AG09319 (cell line): ENCODE data around the gene HAPLN3.
"Not testable (repeated sequence)": the region's sequence is repeated elsewhere in the genome, so short reads cannot be mapped to it uniquely, and the experiment has no call there.

Source experiments
- DNase-seq: peaks from one replicate; pipeline ENCODE4 v3.0.0-alpha.2; 2010; ENCODE audit warnings: low read depth; ENCODE audit errors: extremely low read depth
- TF ChIP-seq, protein P1 (sequence below): IDR thresholded peaks from 2 replicates; pipeline ENCODE4 v1.5.1; 2011; ENCODE audit warnings: low read depth, mild to moderate bottlenecking, inconsistent platforms, low read length, moderate library complexity

HAPLN3 gene

DNA sequence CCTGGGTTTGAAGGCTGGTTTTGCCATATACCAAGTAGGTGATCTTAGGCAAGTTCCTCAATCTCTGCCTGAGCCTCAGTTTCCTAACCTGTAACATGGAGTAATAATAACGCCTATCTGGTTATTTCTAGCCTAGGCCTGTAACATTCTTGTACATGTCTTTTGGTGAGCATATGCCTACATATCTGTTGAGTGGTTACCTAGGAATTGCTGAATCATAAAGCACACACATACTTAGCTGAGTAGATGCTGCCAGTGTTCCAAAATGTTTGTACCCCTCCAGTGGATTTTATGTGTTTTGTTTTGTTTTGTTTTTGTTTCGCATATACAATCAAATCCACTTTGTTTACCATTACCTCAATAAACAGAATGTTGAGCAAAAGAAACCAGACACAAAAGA is 35.2 kb upstream of the HAPLN3 start:
- TF ChIP-seq, protein P1, sequence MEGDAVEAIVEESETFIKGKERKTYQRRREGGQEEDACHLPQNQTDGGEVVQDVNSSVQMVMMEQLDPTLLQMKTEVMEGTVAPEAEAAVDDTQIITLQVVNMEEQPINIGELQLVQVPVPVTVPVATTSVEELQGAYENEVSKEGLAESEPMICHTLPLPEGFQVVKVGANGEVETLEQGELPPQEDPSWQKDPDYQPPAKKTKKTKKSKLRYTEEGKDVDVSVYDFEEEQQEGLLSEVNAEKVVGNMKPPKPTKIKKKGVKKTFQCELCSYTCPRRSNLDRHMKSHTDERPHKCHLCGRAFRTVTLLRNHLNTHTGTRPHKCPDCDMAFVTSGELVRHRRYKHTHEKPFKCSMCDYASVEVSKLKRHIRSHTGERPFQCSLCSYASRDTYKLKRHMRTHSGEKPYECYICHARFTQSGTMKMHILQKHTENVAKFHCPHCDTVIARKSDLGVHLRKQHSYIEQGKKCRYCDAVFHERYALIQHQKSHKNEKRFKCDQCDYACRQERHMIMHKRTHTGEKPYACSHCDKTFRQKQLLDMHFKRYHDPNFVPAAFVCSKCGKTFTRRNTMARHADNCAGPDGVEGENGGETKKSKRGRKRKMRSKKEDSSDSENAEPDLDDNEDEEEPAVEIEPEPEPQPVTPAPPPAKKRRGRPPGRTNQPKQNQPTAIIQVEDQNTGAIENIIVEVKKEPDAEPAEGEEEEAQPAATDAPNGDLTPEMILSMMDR: no peak
- no peak for DNase-seq

DNA sequence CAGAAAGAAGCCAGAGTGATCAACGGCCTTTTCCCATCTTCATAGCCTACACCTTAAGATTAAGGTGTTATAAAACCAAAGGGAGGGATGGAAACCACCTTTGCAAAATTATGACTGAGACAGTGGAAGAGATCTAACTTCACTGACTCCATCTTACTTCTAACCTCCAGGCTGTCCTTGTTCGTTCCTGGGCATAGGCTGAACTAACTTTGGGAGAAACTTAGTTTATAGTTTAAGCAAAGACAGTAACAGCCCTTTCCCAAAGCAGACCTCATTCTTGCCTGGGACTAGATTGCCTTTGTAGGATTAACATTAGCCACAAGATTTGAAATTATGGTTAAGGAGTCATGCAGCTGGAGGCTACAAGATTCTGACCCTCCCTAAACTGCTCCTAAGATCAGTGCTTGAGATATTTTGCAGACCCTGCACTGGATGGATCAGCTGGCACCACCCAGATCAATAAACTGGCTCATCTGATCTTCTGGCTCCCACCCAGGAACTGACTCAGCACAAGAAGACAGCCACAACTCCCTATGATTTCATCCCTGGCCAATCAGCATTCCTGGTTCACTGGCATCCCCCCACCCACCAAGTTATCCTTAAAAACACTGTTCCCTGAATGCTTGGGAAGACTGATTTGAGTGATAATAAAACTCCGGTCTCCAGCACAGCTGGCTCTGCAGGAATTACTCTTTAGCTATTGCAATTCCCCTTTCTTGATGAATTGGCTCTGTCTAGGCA is 34.2 kb upstream of the HAPLN3 start:
- not testable (repeated sequence) for DNase-seq

DNA sequence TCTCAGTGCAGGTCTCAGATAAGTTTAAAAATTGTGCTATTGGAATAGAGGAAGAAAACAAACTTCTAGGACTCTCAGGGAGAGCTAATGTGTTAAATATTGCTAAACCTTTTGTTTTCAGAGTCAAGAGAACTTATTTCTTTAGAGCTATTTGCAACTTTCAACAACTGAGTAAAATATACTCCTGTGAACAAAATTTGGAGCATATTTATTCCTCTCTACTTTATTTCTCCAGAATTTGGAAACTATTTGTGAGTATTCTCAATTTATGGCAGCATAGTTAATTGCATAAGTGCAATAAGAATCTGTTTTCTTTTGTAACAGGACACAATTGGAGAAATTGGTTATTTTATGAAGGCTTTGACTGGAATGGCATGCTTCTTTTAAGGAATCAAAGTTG is 32.8 kb upstream of the HAPLN3 start:
- not testable (repeated sequence) for DNase-seq

DNA sequence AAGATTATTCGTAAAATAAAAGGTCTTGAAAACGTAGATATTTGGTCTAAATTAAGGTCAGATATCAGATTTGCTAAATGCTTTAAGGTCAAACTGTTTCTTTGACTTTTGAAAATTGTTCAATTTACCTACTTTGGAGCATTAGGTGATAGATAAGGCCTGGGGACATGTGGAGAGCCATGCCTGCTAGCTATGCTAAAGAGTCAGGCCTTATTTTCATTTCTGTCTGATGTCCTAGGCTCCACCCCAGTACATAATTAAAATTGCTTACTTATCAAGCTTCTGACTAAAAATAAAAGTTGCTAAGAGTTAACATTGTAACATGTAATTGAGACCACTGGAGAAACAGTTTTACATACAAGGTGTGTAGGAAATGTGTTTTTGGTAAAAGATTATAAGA is 30.3 kb upstream of the HAPLN3 start:
- not testable (repeated sequence) for DNase-seq

DNA sequence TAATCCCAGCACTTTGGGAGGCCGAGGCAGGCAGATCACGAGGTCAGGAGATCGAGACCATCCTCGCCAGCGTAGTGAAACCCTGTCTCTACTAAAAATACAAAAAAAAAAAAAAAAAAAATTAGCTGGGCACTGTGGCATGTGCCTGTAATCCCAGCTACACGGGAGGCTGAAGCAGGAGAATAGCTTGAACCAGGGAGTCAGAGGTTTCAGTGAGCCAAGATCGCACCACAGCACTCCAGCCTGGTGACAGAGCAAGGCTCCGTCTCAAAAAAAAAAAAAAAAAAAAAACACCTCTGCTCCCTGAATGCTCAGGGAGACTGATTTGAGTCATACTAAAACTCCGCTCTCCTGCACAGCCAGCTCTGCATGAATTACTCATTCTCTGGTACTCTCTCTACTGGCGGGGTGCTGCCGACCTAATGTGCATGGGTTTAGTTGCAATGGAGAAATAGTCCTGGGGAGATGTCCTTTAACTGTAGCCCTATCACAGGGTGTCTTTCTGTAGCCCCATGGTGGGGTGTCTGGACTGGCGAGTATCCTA is 25.6 kb upstream of the HAPLN3 start:
- DNase-seq: not testable (repeated sequence)

DNA sequence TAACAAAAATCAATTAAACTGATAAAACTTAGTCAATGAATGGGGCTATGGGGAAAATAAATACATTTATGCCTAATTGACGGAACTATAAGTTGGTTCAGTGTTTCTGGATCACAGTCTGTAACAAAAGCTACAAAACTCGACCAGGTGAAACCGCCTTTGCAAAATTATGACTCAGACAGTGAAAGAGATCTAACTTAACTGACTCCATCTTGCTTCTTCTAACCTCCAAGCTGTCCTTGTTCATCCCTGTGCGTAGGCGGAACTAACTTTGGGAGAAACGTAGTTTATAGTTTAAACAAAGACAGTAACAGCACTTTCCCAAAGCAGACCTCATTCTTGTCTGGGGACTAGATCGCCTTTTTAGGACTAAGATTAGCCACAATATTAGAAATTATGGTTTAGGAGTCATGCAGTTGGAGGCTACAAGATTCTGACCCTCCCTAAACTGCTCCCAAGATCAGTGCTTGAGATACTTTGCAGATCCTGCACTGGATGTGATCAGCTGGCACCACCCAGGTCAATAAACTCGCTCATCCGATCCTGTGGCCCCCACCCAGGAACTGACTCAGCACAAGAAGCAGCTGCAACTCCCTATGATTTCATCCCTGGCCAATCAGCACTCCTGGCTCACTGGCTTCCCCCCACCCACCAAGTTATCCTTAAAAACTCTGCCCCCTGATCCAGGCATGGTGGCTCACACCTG is 25.0 kb upstream of the HAPLN3 start:
- TF ChIP-seq, protein P1: no peak
- no peak for DNase-seq

DNA sequence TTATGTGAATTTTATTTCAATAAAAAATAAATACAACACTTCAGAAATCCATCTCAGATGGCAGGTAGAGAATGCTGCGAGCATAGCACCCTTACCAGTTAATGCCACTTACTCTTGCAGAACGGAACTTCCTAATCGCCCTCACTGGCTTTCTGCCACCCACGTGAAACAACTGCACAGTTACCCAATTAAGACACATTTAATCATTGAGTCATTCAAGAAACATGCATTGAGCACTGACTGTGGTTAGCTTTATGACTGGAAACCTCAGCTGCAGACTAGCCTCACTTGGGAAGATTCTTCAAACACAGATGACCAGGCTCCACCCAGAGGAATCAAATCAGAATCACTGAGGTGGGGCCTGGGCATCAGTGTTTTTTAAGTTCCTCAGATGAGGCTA is 23.4 kb upstream of the HAPLN3 start:
- DNase-seq: peak; percentile 80
- TF ChIP-seq, protein P1: no peak

DNA sequence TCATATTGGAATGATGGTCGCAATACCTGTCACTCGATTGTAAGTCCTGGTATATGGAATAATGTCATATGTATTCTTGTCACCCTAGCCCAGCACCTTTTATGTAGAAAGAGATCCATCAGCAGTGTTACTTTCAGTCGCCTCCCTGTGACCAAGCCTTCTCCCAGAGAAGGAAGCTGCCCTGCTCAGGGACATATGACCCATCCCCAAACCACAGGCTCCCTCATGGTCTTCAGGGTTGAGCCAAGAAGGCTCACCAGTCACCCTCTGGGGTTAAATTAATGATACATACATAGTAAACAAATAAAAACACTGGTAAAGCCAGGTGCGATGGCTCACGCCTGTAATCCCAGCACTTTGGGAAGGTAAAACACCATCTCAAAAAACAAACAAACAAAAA is 22.4 kb upstream of the HAPLN3 start:
- no peak for DNase-seq
- TF ChIP-seq, protein P1: no peak

DNA sequence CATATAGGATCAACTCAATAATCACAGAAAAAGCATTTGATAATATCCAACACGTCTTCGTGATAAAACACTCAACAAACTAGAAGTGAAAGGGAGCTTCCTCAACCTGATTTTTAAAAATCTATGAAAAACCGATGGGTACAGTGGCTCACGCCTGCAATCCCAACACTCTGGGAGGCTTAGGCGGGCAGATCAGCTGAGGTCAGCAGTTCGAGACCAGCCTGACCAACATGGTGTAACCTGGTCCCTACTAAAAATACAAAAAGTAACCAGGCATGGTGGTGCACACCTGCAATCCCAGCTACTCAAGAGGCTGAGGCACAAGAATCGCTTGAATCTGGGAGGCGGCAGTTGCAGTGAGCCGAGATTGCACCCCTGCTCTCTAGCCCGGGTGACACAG is 20.0 kb upstream of the HAPLN3 start:
- DNase-seq: no peak
- TF ChIP-seq, protein P1: no peak
